GM06990 (cell line): Measurements from ENCODE around the gene RALGDS.

ENCODE experiments used
- DNase-seq: peaks from one replicate; pipeline ENCODE4 v3.0.0-alpha.2; 2011; ENCODE audit not compliant: insufficient read length; ENCODE audit errors: extremely low read depth
- H3K27me3 ChIP-seq: replicated peaks from 2 replicates; pipeline ENCODE4 v1.6.0; 2011; ENCODE audit warnings: low read length; ENCODE audit not compliant: control insufficient read depth, insufficient read depth
- H3K36me3 ChIP-seq: 2 replicates; pipeline ENCODE4 v1.5.1; 2011; ENCODE audit warnings: low read length; ENCODE audit not compliant: control insufficient read depth, insufficient read depth
- H3K4me3 ChIP-seq: replicated peaks from 2 replicates; pipeline ENCODE4 v1.5.1; 2011; ENCODE audit warnings: low read depth, mild to moderate bottlenecking, control low read depth, low read length
- TF ChIP-seq, protein P1 (sequence below): IDR thresholded peaks from 2 replicates; pipeline ENCODE4 v1.5.1; 2011; ENCODE audit warnings: low read length, control low read depth, mild to moderate bottlenecking, inconsistent platforms; ENCODE audit not compliant: insufficient read depth, poor library complexity, severe bottlenecking

Gene RALGDS

DNA sequence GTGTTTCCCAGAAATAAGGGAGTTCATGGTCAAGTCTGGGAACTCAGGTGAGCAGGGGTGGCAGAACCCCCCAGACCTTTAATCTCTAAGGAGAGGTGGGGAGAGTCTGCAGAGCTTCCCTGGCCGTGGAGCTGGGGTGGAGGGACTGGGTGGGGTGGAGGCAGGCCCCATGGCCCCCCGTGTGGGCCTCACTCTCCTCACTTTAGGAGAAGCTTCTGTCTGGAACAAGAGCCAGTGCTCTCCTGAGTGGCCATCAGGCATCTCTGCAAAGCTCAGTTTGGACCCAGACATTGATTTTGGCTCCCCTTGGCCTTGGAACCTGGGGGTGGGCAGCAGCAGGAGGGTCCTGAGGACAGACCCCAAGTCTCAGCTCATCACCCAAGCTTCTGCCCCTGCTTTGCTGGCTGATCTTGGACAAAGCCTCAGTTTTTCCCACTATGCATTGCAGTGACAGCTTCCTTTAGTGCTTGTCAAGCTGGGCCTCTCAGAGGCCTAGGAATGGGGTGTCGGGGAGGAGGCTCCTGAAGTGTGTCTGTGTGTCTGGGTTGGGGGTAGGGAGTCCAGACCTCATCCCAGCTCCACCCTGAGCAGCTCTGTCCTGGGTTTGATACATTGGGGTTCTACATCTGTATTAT, 46.2 kb upstream of the RALGDS start:
- DNase-seq: no peak
- Histone ChIP-seq H3K27me3 (peaks cover 4% of the 10 kb centered on the region; the same call in 1 of the 2 replicates), H3K4me3 (no peak overlapping the region), H3K36me3 (no peaks in the 10 kb centered on the region)
- TF ChIP-seq, protein P1, sequence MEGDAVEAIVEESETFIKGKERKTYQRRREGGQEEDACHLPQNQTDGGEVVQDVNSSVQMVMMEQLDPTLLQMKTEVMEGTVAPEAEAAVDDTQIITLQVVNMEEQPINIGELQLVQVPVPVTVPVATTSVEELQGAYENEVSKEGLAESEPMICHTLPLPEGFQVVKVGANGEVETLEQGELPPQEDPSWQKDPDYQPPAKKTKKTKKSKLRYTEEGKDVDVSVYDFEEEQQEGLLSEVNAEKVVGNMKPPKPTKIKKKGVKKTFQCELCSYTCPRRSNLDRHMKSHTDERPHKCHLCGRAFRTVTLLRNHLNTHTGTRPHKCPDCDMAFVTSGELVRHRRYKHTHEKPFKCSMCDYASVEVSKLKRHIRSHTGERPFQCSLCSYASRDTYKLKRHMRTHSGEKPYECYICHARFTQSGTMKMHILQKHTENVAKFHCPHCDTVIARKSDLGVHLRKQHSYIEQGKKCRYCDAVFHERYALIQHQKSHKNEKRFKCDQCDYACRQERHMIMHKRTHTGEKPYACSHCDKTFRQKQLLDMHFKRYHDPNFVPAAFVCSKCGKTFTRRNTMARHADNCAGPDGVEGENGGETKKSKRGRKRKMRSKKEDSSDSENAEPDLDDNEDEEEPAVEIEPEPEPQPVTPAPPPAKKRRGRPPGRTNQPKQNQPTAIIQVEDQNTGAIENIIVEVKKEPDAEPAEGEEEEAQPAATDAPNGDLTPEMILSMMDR: no peak

DNA sequence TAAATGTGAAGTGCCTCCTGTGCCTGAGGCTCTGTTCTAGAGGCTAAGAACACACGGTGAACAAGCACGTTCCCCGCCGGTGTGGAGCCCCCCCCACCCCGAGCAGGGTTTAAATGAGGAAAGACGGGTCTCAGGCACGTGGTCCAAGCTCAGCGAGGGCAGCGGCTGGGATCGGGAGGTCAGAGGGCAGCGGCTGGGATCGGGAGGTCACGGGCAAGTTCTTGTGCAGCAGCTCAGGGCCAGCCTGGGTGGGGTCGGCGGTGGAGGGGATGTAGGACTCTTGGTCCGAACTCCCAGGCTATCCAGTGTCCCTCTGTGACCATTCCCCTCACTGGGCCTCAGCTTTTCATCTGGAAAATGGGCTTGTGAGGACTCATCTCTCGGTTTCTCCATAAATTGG, 45.4 kb upstream of the RALGDS start:
- no peak for DNase-seq
- no peak overlapping the region for H3K4me3 ChIP-seq
- peaks cover 4% of the 10 kb centered on the region; the same call in 1 of the 2 replicates for H3K27me3 ChIP-seq
- no peaks in the 10 kb centered on the region for H3K36me3 ChIP-seq
- TF ChIP-seq, protein P1: no peak

DNA sequence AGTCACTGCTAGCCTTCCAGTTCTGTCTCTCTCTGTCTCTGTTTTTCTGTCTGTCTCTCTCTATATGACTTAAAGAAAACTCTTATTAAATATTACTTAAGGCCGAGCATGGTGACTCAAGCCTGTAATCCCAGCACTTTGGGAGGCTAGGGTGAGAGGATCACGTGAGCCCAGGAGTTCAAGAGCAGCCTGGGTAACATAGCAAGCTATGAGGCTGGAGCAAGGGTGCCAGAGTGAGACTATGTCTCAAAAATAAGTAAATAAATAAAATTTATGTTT, 44.4 kb upstream of the RALGDS start:
- TF ChIP-seq, protein P1: no peak
- DNase-seq: no peak
- Histone ChIP-seq H3K4me3 (no peak overlapping the region), H3K36me3 (no peaks in the 10 kb centered on the region), H3K27me3 (no peaks in the 10 kb centered on the region; the same call in 1 of the 2 replicates)

DNA sequence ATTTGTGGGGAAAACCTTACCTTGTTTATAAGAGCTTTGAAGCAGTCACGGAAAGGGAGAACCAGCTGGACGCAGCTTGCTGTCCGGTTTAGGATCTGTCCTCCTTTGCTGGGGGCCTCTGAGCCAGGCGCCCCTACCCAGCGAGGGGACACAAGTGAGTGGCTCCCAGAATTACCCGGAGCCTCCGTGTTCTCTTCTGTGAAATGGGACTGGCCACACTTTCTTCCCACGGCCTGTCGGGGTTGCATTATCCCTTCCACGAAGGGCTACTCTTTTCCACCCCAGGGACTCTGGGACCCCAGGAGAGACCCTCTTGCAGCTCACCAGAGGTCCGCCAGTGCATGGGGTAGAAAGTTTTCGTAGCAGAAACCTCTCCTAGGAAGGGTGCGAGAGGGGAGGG, 43.2 kb upstream of the RALGDS start:
- H3K36me3 ChIP-seq: no peaks in the 10 kb centered on the region
- H3K27me3 ChIP-seq: no peaks in the 10 kb centered on the region; the same call in 1 of the 2 replicates
- TF ChIP-seq, protein P1: no peak
- H3K4me3 ChIP-seq: peak overlapping the region; percentile 60; the same call in 1 of the 2 replicates
- no peak for DNase-seq

DNA sequence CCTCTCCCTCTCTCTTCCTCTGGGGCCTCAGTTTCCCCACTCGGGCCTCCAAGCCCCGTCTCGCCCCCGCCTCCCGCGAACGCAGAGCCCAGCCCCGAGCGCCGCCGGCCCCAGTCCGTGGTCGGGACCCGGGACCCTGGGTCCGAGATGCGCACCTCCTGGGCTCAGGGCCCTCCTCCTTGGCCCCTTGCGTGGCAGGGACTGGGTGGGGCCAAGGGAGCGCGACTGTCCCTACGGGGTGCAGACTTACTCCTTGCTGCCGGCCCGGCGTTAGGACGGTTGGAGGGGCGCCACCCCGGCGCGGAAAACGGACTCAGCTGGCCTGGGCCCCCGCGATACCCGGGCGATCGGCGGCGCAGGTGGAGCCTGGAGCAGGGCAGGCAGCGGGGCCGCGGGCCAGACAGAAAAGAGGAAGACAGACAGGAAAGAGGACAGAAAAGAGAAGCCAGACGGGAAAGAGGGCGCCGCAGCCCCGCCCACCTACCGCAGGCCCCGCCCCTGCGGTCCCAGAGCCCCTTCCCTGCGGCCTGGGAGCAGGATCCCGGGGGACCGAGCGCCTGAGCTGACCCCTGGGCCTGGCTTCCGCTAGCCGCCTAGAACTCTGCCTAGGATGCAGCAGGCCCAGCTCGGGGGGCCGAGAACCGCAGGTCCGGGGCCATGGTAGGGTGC, 42.6 kb upstream of the RALGDS start, which contains the start of gene GBGT1:
Gene GBGT1 (minus strand): TSS at position 411 of the 669 bp plus-strand sequence. CDS start 1,502 bp downstream, outside the sequence.
- H3K4me3 ChIP-seq: peak within 1 kb of the TSS; percentile 60
- DNase-seq: peak; percentile 63
- no peaks in the 10 kb centered on the region for H3K36me3 ChIP-seq
- H3K27me3 ChIP-seq: no peaks in the 10 kb centered on the region; the same call in 1 of the 2 replicates
- TF ChIP-seq, protein P1: no peak
